Measurements from ENCODE around the gene RBM43. TPM values are rescaled to one million over a fixed set of nuclear protein-coding genes. Genes with fewer than 3 reads are reported as not detected.

RBM43 gene
- total and polyA plus RNA-seq, 9 of the 15 experiments (the other 6 are each of a cell fraction or from before 2014, with no cell fraction given), result 1.3 to 6.9 (median 3.8) TPM

- H3K9me3 ChIP-seq (replicated peaks; ENCODE audit: control insufficient read depth, insufficient read depth, low read depth, low read length), result no peaks in the 10 kb centered on the region
- H3K4me2 ChIP-seq (ENCODE audit: insufficient read depth, low read length), result no peak overlapping the region
- H4K20me1 ChIP-seq (replicated peaks; ENCODE audit: control insufficient read depth, insufficient read depth, low read length), result no peaks in the 10 kb centered on the region
- no peaks in the 10 kb centered on the region for H3K9me1 ChIP-seq (ENCODE audit: control insufficient read depth, insufficient read depth, low read length)
- CTCF ChIA-PET (ENCODE audit: low intra/inter-chr PET ratio), result no interaction called here
- H3K4me3 ChIP-seq, result no peak overlapping the region
- no peak overlapping the region for H2AFZ ChIP-seq (ENCODE audit: low read depth, low read length)
- H3K9ac ChIP-seq (ENCODE audit: insufficient read depth in 1 of 2, low read depth in 2 of 2, low read length in 2 of 2), result no peak overlapping the region
- FAIRE-seq (no peak), DNase-seq (ENCODE audit: extremely low read depth in 1 of 4, low spot score in 3 of 4) (no peak), ATAC-seq (no peak)
- H3K27me3 ChIP-seq (ENCODE audit: control insufficient read depth in 2 of 2, insufficient read depth in 2 of 2, low read length in 2 of 2), result no peaks in the 10 kb centered on the region
- no peaks in the 10 kb centered on the region for H3K79me2 ChIP-seq (ENCODE audit: control insufficient read depth, insufficient read depth, low read length)
- no TSS peak for BruUV-seq (replicated peaks)
- no peak overlapping the region for H3K27ac ChIP-seq (ENCODE audit: extremely low read depth, low read depth, low read length)
- H3K4me1 ChIP-seq (replicated peaks in 1 of 2; ENCODE audit: control insufficient read depth in 2 of 2, insufficient read depth in 2 of 2, low read length in 2 of 2), result peaks cover 0 to 10% of the 10 kb centered on the region in 2 experiments; a peak in 4 of 5 replicates
- H3K36me3 ChIP-seq (ENCODE audit: control insufficient read depth, insufficient read depth, low read length), result no peaks in the 10 kb centered on the region
- in situ Hi-C loops (cut with MboI), result no loop called here
- POLR2A ChIA-PET, result no interaction called here
- intact Hi-C loops (cut with micrococcal nuclease), result no loop called here
- TF ChIP-seq HNRNPK (IDR thresholded peaks at IDR 0.05; ENCODE audit: low read depth, low read length, poor library complexity, severe bottlenecking) (peak; percentile 74), ZNF512 (tag; IDR thresholded peaks at IDR 0.05) (peak; percentile 65), STAT6 (CRISPR knock-in tag; IDR thresholded peaks at IDR 0.05) (no peak), ZNF436 (CRISPR knock-in tag; IDR thresholded peaks at IDR 0.05) (no peak)
These were observed 43.5 kb upstream of the RBM43 start for GRCh38 chr2:151305129-151305691.

Data from K562 (cell line).